ENCODE results near the gene BRIP1. TPM values are rescaled to one million over a fixed set of nuclear protein-coding genes. Genes with fewer than 3 reads are reported as not detected.

Gene BRIP1
- total and polyA plus RNA-seq, 9 of the 15 experiments (the other 6 are each of a cell fraction or from before 2014, with no cell fraction given), result 2.4 to 17.5 (median 11.2) TPM

- CTCF ChIA-PET (ENCODE audit: low intra/inter-chr PET ratio), result no interaction called here
- no peak for TF ChIP-seq NELFE (IDR thresholded peaks at IDR 0.05; ENCODE audit: insufficient read depth, insufficient read length)
- TF ChIP-seq, protein P1, sequence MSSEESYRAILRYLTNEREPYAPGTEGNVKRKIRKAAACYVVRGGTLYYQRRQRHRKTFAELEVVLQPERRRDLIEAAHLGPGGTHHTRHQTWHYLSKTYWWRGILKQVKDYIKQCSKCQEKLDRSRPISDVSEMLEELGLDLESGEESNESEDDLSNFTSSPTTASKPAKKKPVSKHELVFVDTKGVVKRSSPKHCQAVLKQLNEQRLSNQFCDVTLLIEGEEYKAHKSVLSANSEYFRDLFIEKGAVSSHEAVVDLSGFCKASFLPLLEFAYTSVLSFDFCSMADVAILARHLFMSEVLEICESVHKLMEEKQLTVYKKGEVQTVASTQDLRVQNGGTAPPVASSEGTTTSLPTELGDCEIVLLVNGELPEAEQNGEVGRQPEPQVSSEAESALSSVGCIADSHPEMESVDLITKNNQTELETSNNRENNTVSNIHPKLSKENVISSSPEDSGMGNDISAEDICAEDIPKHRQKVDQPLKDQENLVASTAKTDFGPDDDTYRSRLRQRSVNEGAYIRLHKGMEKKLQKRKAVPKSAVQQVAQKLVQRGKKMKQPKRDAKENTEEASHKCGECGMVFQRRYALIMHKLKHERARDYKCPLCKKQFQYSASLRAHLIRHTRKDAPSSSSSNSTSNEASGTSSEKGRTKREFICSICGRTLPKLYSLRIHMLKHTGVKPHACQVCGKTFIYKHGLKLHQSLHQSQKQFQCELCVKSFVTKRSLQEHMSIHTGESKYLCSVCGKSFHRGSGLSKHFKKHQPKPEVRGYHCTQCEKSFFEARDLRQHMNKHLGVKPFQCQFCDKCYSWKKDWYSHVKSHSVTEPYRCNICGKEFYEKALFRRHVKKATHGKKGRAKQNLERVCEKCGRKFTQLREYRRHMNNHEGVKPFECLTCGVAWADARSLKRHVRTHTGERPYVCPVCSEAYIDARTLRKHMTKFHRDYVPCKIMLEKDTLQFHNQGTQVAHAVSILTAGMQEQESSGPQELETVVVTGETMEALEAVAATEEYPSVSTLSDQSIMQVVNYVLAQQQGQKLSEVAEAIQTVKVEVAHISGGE (CRISPR knock-in tag; IDR thresholded peaks at IDR 0.05), result peak in 1 of 3 experiments; percentile 91; a peak in 2 of 6 replicates
- H3K4me3 ChIP-seq, result no peak overlapping the region
- H3K9me1 ChIP-seq (ENCODE audit: control insufficient read depth, insufficient read depth, low read length), result no peaks in the 10 kb centered on the region
- no peak overlapping the region for H3K27ac ChIP-seq (ENCODE audit: extremely low read depth, low read depth, low read length)
- H3K27me3 ChIP-seq (ENCODE audit: control insufficient read depth in 2 of 2, insufficient read depth in 2 of 2, low read length in 2 of 2), result no peaks in the 10 kb centered on the region
- no peak overlapping the region for H3K4me2 ChIP-seq (ENCODE audit: insufficient read depth, low read length)
- DNase-seq (ENCODE audit: extremely low read depth in 1 of 4, low spot score in 3 of 4) (no peak), ATAC-seq (no peak), FAIRE-seq (no peak)
- no peak overlapping the region for H3K9ac ChIP-seq (ENCODE audit: insufficient read depth in 1 of 2, low read depth in 2 of 2, low read length in 2 of 2)
- POLR2A ChIA-PET, result interaction anchor here (0.6 kb wide), 1 partner anchor 595 kb away, joined by 4 read pairs; no protein-coding TSS in a partner anchor
- no peaks in the 10 kb centered on the region for H4K20me1 ChIP-seq (replicated peaks; ENCODE audit: control insufficient read depth, insufficient read depth, low read length)
- 100% methylated on average over 3 of the region's 3 CpGs for WGBS (ENCODE audit: insufficient coverage, low coverage, missing lambda C conversion rate)
- H2AFZ ChIP-seq (ENCODE audit: low read depth, low read length), result no peak overlapping the region
- in situ Hi-C loops (cut with MboI) (no loop called here), intact Hi-C loops (cut with micrococcal nuclease) (no loop called here)
- H3K4me1 ChIP-seq (replicated peaks in 1 of 2; ENCODE audit: control insufficient read depth in 2 of 2, insufficient read depth in 2 of 2, low read length in 2 of 2), result no peaks in the 10 kb centered on the region
- no peaks in the 10 kb centered on the region for H3K9me3 ChIP-seq (replicated peaks; ENCODE audit: control insufficient read depth, insufficient read depth, low read depth, low read length)
- BruUV-seq (replicated peaks), result no TSS peak
- peaks cover 63% of the 10 kb centered on the region for H3K36me3 ChIP-seq (ENCODE audit: control insufficient read depth, insufficient read depth, low read length)
- H3K79me2 ChIP-seq (ENCODE audit: control insufficient read depth, insufficient read depth, low read length), result no peaks in the 10 kb centered on the region
Measured at GRCh38 chr17:61903251-61903650, 39.9 kb upstream of the BRIP1 start.
